GM21515 (cell line): Measurements from ENCODE around the gene ETF1.

ENCODE experiments used
- ATAC-seq: cut with Tn5 transposase; IDR thresholded peaks from one replicate; pipeline ENCODE4 v1.9.1; 2021; ENCODE audit not compliant: unreplicated experiment

Gene ETF1

DNA sequence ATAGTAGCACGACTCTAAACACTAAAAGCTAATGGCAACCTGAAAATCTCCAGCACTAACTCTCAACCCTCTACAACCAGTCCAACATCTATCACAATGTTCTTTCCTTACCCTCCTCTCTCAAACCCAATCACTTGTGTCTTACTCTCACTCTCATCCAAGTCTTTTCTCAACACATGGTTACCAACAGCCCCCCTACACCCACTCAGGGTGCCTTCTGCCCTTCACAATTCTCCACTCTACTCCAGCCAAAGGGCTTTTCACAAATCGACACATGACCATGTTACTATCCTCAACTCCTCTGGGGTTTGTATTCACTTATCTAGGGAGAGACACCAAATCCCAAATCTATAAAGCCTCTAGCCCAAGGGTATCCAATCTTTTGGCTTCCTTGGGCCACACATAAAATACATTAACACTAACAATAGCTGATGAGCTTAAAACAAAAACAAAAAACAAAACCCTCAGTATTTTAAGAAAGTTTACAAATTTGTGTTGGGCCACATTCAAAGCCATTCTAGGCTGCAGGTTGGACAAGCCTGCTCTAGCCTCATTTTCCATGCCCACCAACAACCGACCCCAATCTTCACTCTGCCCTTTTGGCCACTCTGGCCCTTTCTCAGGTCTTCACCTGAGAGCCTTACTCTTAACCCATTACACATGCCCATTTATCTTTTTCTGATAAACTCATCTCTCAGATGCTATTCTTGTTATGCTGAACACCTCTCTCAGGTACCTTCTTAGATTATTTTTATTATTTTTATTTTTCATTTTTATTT is 20.5 kb upstream of the ETF1 start:
- no peak for ATAC-seq

DNA sequence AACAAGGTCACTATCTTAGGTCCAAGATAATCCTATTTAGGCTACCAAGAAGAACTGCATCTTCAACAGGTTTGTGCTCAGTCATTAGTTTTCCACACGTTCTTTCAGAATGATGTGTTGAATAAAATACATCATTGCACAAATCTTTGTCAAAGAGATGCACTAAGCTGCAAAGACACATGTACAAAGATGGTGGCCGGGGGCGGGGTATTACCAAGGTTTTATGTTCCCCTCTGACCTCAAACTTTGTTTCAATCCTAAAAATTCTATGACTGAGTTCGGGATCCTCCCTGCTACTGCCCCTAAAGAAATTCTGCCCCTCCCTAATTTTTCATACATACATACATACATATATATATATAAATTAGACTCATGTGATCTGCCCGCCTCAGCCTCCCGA is 17.9 kb upstream of the ETF1 start:
- no peak for ATAC-seq

DNA sequence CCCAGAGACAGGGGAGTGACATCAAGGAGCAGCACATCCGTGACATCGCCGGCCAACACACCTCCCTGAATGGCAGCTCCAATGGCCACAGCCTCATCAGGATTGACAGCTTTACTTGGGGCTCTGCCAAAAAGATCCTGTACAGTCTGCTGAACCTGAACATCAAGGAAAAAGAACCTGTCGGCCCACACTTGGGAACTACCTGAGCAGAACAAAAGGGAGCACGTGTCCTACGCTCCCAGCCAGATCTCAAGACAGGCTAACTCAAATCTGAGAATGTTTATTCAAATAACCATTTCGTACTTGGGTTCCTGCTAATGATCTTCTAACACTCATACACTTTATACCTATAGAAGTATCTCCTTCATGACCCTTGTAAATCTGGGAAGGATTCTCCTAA is 16.9 kb upstream of the ETF1 start:
- no peak for ATAC-seq

DNA sequence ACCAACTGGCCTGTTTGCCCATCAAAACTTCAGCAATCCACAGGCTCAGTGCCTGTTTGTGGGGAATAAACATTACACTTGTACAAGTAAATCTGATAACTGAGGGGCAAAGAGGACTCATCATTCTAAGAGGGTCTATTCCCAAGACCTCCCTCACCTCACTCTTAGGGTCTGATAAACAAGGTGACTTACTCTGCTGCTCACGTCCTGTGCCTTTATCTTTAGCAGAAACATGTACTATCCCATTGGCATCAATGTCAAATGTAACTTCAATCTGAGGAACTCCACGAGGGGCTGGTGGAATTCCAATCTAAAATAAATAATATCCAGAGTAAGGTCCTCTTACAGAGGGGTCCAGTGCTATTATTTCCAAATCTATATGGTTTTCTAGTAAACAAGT is 14.6 kb upstream of the ETF1 start:
- ATAC-seq = no peak

DNA sequence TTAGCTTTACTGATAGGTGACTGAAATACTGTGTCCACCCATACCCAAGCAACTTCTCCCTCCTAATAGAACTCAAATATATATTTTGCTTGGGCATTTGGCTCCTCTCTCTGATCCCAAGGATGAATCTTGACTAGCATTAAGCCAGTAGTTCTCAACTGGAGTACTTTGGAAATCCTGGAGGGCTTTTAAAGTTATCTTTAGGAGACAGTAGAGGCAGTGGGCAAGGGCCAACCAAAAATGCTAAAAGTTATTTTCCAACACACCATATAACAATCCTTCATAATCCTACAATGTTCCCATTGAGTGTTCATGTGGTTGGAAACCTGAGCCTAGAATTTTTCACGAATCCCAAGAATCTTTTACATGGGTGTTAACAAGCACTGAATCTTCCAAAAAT is 11.1 kb upstream of the ETF1 start:
- ATAC-seq = no peak

DNA sequence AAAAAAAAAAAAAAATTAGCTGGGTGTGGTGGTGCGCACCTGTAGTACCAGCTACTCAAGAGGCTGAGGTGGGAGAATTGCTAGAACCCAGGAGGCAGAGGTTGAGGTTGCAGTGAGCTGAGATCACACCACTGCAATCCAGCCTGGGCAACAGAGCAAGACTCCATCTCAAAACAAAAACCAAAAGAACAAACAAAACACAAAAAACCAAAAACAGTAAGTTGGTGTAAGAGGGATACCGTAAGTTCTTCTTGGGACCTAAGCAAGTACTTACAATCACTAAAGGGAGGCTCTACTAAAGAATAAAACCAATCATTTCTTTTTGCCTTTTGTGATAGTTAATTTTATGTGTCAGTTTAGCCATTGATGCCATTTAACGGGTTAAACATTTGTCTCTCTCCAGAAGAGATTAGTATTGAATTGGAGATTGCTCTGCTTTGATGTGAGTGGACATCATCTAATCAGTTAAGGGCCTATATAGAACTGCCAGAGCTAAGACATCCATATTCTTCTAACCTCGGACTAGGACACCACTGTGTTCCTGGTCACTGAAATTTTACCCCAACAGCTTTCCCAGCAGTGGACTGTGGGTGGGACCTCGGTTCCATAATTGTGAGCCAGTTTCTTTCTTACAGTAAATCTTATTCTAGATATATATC is 10.5 kb upstream of the ETF1 start:
- ATAC-seq = no peak

DNA sequence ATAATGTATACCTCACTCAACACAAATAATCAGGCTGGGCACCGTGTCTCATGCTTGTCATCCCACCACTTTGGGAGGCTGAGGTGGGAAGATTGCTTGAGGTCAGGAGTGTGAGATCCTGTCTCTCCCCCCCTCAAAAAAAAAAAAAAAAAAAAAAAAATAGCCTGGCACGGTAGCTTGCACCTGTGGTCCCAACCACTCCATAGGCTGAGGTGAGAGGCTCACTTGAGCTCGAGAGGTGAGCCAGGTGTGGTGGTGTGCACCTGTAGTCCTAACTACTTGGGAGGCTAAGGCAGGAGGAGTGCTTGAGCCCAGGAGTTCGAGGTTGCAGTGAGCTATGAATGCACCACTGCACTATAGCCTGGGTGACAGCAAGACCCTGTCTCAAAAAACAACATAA is 9.6 kb upstream of the ETF1 start:
- ATAC-seq = no peak

DNA sequence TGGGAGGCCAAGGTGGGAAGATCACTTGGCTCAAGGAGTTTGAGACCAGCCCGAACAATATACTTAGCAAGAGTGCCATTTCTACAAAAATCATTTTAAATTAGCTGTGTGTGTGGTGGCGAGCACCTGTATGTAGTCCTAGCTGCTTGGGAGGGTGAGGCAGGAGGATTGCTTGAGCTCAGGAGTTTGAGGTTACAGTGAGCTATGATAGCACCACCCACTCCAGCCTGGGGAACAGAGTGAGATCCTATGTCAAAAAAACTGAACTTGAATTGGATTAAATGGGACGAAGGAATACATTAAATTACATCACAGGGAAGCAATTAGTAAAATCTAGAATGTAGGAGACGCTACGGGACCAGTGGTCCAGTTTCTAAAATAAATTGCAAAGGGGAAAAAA is 6.4 kb upstream of the ETF1 start:
- no peak for ATAC-seq

DNA sequence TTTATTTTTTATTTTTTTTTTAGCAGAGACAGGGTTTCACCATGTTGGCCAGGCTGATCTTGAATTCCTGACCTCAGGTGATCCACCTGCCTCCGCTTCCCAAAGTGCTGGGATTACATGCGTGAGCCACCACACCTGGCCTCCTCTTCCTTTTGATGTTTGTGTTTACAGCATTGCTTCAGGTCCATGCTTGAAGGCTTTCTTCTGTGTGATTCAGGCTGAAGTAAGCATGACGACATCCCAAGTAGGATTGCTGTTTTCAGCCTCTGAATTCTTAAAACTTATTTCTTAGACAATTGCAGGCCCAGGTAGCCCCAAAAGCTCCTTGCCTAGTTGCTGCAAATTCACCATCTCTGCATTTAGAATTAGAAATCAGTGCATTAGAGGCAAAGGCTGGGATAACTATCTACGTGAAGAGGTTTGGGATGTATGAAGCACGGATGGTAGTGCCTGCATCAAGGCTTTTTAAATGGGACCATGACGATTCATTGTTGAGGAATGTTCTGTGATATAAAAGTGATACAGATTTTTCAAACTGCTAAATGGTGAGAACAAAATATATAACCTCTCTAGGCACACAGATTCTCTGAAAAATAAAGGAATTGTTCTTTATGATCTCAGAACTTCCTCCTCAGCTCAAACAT is 3.0 kb upstream of the ETF1 start:
- ATAC-seq = no peak

DNA sequence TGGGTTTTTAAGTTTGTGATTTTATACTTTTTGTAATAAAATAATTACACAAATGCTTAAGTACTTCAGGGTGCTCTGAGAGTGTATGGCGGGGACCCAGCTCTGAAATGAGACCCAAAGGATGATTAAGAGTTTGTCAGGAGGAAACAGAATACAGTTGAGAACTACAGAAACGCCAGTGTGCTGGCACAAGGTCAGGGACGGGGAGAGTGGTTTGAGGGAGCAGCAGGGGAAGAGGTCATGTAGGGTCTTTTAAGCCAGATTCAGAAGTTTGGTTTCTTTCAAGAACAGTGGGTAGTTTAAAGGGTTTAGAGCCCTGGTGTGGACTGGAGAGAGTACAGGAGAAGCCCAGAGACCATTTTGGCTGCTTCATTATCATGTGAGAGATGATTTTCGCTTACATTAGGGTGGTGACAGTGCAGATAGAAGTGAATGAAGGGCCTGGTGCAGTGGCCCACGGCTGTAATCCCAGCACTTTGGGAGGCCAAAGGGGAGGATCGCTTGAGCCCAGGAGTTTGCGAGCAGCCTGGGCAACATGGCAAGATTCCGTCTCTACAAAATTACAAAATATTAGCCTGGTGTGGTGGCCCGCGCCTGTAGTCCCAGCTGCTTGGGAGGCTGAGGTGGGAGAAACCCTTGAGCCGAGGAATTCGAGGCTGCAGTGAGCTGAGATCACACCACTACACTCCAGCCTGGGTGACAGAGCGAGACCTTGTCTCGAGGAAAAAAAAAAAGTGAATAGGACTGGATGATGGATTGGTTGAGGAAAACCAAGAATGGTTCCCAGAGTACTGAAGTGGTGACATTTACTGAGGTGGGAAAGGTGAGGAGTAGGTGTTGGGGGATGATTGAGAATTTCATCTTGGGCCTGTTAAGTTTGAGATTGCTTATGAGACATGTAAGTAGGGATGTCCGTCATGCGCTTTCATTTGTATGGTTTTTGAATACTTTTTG is 1.4 kb upstream of the ETF1 start:
- ATAC-seq = no peak

DNA sequence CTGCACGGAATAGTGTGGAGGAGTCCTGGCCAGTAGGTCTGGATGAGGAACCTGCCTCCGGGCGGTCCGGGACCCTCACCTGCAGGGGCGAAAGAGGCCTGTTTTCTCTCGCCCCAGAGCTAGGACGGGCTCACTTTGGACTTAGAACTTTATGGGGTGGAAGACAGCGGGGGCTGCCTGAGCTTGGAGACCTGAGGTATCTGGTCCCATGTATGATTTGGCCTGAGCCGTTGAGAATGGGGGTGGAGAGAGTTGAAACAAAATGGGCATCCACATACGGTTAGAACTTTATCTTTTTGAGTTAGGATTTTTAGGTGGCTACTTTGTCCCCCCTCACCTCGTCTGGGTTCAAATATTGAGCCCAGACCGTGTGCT is 681 bp upstream of the ETF1 start:
- ATAC-seq = peak; percentile 40

DNA sequence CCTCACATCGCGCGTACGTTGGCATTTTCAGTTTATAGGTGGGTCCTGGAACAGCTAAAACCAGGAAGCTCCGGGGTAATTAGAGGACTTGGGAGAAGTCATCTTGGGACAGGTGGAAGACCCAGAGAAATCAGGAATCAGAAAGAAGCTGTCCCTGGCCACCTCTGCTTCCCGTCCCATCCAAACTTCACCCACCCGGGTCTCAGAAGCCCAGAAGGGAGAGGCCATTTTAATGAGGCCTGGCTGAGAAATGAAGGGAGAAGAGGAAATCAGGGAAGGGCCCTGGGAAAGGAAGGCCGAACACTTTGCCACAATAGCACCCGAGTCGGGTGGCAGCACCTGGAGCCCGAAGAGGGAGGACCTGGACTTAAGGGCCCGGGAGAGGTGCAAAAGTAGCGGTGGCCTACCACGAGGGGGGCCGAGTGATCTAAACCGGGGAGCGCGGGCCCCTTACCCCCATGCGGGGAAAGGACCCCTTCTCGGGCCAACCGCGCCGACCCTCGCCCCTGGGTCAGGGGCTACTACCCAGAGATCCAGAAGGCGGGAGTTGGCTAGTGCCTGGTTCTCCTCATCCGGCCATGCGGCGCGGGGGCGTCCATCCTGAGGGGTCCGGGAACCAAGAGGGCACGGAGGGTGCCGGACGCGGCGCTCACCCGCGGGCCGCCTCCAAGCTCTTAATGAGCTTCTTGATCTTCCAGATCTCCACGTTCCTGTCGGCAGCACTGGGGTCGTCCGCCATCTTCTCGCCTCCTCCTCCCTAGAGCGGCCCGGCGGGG is 668 bp downstream of the ETF1 start:
- peak; percentile 0 for ATAC-seq

DNA sequence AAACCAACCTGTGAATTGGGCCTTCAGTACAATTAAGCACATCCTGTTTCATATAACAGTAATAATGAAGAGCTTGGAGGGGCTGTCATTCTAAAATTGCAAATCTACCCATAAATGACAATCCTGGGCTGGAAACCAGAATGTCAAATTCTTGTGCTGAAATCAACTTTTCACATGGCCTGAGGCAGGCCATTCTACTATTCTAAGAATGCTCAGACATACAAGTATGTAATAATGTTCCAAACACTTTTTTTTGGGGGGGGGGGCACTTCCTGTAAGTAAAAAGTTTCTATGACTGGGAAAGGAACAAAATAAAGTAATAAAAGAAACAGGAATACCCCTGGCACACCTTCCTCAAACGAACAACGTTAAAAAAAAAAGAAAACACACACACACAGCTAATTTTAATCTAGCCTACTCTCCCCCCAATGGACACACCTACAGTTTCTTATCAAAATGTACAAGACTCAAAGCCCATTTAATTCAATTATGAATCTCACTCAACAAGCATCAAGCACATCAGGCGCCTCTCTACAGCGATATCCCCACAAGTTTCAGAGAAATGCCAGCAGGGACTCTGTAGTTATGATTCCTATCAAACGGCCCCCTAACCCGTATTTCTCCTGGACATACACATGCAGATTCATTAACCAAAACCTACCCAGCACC is 1.4 kb downstream of the ETF1 start:
- ATAC-seq = no peak

DNA sequence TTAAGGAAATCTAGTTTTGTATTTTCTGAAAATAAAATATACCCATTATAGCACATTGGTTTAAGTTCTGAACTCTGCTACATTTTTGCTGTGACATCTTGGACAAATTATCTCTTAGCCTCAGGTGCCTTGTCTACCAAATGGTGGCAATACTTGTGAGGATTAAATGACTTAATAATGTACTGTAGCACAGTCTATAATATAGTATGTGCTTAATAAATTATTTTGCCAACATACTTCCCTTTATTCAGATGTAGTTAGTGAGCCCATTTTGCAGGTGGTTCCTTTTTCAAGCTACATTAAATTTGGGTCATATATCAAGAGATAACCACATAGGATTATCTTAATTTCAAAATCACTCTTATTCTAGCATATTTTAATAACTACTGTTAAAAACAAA is 3.2 kb downstream of the ETF1 start:
- no peak for ATAC-seq

DNA sequence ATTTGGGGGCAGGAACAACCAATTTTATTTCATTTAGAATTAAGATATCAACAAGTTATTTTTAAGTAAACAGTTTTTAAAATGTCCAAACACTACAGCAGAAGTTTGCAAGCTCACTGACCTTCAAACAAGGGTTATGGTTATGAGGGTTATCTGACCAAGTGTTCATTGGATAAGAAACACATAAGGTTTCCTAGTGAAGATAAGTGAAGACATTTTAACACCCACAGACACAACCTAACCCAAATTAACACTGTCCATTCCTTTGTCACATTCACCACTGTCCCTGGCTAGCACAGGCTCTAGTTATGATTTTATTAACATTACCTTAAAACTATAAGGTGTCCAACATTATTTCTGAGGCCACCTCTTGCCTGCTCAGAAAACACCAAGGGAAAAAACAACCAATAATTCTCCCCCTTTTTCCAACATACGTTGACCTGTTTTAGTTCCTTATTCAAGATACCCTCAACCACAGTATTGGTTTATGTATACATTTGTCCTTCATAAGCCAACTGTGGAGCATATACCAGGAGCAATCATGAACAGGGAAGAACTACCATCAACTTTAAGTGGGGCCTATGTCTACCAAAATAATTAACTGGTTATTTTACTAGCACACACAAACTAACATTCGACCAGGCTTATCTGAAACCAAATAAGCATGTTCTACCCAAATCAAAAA is 4.0 kb downstream of the ETF1 start:
- ATAC-seq = no peak

DNA sequence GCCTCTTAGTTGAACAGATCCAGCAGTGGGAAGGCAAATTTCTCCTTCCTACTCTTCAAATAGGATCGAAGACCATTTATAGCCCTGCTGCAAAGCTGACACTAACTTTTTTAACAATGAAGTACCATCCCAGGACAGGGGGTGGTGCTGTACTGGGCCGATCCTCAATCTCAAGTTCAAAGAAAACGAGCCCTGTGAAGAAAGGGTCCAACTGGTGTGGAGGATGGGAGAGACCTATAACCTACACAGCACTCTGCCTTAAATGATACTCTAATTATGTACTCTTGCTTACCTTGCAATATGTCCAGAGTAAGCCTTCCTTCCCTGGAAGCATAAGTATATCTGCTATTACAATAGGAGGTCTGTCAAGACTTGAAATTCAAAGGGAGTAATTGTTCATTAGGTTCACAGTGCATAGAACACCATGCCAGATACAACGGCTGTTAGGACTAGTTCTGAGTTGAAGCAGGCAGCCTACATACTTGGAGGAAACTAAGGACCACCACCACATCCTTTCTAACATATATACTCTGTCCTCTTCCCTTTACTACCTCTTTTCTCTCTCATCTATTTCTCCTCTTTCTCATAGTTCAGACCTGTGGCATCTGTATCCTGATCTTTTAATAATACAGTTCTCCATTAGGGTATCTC is 6.2 kb downstream of the ETF1 start:
- ATAC-seq = no peak

DNA sequence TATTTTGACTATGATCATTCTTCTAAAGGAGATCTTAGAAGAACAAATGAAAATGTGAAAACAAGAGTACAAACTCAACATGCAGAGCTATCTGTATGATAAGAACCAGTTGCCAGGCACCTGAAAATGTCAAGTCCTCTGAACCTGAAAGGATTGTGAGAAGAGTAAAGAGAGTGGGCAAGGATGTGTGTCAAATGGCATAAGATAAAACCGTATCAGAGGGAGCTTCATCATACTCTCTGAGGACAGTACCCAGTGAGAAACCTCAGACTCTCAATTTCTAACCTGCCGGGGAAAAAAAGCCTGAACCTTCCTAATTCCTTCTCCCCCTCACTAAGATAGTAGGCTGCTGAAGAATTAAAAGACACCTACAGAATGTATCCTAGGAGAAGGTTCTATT is 6.8 kb downstream of the ETF1 start:
- ATAC-seq = no peak

DNA sequence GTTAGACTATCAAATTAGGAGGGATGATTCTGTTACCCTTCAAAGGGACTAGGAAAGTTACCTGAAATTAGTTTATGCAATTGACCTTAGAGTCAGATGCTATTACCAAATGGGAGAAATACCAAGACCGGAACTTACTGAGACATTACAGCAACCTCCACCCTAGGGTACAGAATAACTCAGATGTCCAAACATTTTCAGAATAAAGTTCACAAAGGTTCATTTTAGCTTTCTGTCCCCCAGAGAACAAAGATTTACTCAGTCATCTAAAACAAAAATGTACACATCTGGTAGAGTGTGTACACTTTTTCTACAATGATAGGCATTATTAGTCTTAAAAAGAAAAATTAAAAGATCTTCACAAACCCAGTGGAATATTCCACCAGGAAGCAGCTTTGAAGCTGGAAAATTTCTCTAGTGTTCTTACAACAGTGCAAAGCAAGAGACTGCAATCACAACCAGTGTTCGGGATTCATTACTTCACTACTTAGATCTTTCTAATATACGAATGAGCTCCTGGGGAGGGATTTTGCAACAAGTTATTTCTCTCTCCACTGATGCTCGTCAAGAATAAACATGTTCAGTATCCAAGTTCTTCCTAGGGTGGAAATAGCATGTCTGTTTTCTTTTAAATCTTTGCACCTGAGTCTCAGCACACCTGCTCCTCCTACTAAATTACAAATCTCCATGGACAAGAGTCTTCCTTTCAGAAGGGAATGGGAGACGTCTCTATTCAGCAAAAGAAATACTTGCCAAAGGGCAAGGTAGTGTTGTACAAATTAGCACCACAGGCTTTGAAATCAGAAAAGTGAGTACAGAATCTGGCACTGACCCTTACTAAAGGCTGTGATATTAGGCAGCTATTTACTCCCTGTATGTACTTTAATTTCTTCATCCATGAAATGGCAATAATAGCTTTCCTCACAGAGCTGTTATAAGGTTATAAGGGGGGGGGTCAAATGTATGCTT is 8.8 kb downstream of the ETF1 start:
- no peak for ATAC-seq
